Measurements from ENCODE around the gene PPT1. TPM values are rescaled to one million over a fixed set of nuclear protein-coding genes. Genes with fewer than 3 reads are reported as not detected.
A peak's percentile ranks its signal among the peaks of the same experiment; 100 is the strongest.

The PPT1 gene
- total and polyA plus RNA-seq, 8 donors, result 3.5 to 79.9 (median 33.3) TPM

DNA sequence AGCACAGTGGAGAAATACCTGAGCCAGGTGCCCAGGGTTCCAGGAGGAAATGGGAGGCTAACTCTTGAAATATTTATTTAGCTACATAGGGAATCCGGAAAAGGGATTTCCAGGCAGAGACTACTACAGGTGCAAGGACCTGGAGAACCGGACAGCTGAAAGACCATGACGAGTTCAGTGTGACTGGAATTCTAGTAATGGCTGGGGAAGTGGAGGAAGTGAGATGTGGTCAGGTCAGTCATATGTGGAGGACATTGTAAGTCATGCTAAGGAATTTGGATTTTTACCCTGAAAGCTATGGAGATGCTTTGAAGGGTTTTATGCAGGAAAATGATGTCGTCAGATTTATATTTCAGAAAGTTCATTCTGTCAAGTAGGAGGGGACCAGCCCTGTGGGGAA, 54.7 kb downstream of the PPT1 start:
- peak overlapping the region in 4 of 5 donors; percentile 98 to 99 (median 99) for H3K27ac ChIP-seq
- TF ChIP-seq POLR2AphosphoS5 (IDR thresholded peaks at IDR 0.05) (no peak), CTCF (IDR thresholded peaks at IDR 0.05) (no peak), POLR2A (IDR thresholded peaks at IDR 0.05) (no peak), EP300 (IDR thresholded peaks at IDR 0.05) (no peak)
- DNase-seq, result no peak
- peaks cover 0 to 11% (median 0%) of the 10 kb centered on the region in 4 donors for H3K36me3 ChIP-seq
- peak overlapping the region; percentile 77 to 99 (median 93) for H3K4me3 ChIP-seq
- no peaks in the 10 kb centered on the region for H3K27me3 ChIP-seq
- intact Hi-C loops (cut with DNase I; ENCODE audit: low total_unique reads), result no loop called here
- 50 to 64% (median 61%) methylated on average over 4 of the region's 4 CpGs for WGBS, 5 donors
- H3K4me1 ChIP-seq, result peaks cover 43 to 87% (median 75%) of the 10 kb centered on the region in 4 donors
- H3K9me3 ChIP-seq, result no peaks in the 10 kb centered on the region

- Histone ChIP-seq H3K9me3 (no peaks in the 10 kb centered on the region), H3K27me3 (no peaks in the 10 kb centered on the region), H3K27ac (peak overlapping the region; percentile 89 to 99 (median 99)), H3K4me3 (peak overlapping the region; percentile 77 to 99 (median 93)), H3K4me1 (peaks cover 48 to 87% (median 73%) of the 10 kb centered on the region in 4 donors), H3K36me3 (peaks cover 0 to 11% (median 0%) of the 10 kb centered on the region in 4 donors)
- WGBS, 5 donors, result 3 to 8% (median 5%) methylated on average over 5 of the region's 5 CpGs
- no peak for DNase-seq
- no peak for TF ChIP-seq CTCF (IDR thresholded peaks at IDR 0.05)
- TF ChIP-seq POLR2AphosphoS5 (IDR thresholded peaks at IDR 0.05), result no peak
- no peak for TF ChIP-seq EP300 (IDR thresholded peaks at IDR 0.05)
- no peak for TF ChIP-seq POLR2A (IDR thresholded peaks at IDR 0.05)
- intact Hi-C loops (cut with DNase I; ENCODE audit: low total_unique reads), result no loop called here
Observed at GRCh38 chr1:40041466-40041838, 55.6 kb downstream of the PPT1 start.

DNA sequence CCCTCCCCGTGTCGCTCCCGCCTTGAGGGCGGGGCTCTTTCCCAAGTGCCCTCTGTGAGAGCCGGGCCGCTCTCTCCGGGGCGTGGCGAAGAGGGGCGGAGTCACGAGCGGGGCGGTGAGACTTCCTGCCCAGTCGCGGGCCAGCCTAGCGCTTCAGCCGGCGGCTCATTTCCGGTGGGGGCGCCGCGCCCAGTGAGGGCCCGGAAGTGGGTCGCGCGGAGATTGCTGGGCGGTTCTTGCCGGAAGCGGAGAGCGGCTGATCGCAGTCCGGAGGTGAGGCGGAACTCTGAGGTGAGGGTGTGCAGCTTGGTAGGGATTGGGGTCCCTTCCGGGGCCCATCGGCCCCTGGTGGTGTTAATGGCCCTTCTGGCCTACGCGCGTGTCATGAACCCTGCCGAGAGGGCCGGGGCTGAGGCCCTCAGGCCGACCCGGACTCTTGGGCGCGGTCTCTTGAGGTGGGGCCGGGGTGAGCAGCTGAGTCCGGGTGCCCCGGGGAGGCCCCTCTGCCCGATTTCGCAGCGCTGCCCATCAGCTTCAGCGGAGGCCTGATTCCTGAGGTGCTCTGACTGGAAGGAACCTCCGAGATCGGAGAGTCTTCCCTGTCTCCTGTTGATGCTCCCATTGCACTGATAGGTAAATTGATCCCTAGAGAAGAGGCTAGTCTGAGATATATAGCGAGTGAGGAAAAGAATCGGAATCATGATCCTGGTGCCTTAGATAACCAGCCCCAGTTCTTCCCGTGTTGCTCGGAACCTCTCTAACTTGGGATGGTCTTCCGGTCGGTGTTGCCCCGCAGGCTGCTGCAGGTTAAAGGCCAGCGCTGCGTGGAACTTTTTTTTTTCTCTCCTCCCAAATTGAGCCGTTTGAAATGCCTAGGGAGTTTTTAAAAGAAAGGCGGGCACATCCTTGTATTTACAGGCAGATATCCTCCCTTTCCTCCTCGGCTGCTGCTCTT, 56.3 kb downstream of the PPT1 start, which contains the start of gene CAP1:
Gene CAP1, plus strand, starts transcription at position 219 of the 955 bp plus-strand sequence. CDS start 18,618 bp downstream, outside the sequence.
- intact Hi-C loops (cut with DNase I; ENCODE audit: low total_unique reads), result no loop called here
- H3K4me3 ChIP-seq, result peak within 1 kb of the TSS; percentile 77 to 99 (median 93)
- WGBS, 5 donors, result 0 to 1% (median 0%) methylated on average over 21 to 65 of the region's 65 CpGs
- H3K27ac ChIP-seq, result peak within 1 kb of the TSS; percentile 89 to 99 (median 99)
- TF ChIP-seq POLR2AphosphoS5 (IDR thresholded peaks at IDR 0.05) (peak; percentile 1 to 96 (median 71)), POLR2A (IDR thresholded peaks at IDR 0.05) (peak in 1 of 4 donors; percentile 29), CTCF (IDR thresholded peaks at IDR 0.05) (no peak)
- H3K4me1 ChIP-seq, result peaks cover 53 to 87% (median 73%) of the 10 kb centered on the region in 4 donors
- peaks cover 0 to 11% (median 0%) of the 10 kb centered on the region in 4 donors for H3K36me3 ChIP-seq
- peak; percentile 100 for DNase-seq
- H3K27me3 ChIP-seq, result no peaks in the 10 kb centered on the region
- no peaks in the 10 kb centered on the region for H3K9me3 ChIP-seq

GRCh38 chr1:40039757-40040510, 57.1 kb downstream of the PPT1 start:
- peak; percentile 83 to 92 for DNase-seq
- Histone ChIP-seq H3K4me1 (peaks cover 45 to 85% (median 65%) of the 10 kb centered on the region in 4 donors), H3K4me3 (peak overlapping the region; percentile 77 to 99 (median 93)), H3K27ac (peak overlapping the region; percentile 81 to 99 (median 99)), H3K36me3 (peaks cover 0 to 11% (median 0%) of the 10 kb centered on the region in 4 donors), H3K27me3 (no peaks in the 10 kb centered on the region), H3K9me3 (no peaks in the 10 kb centered on the region)
- 0% methylated on average over 34 to 52 of the region's 52 CpGs for WGBS, 5 donors
- intact Hi-C loops (cut with DNase I; ENCODE audit: low total_unique reads), result no loop called here
- TF ChIP-seq POLR2AphosphoS5 (IDR thresholded peaks at IDR 0.05) (peak; percentile 3 to 96 (median 18)), EP300 (IDR thresholded peaks at IDR 0.05) (no peak), CTCF (IDR thresholded peaks at IDR 0.05) (no peak), POLR2A (IDR thresholded peaks at IDR 0.05) (peak in 2 of 4 donors; percentile 74 to 91)

Data from stomach (tissue), 9 donors.